ENCODE data around the gene PAX5. TPM values are rescaled to one million over a fixed set of nuclear protein-coding genes. Genes with fewer than 3 reads are reported as not detected.

PAX5 gene
- total RNA-seq, 1 experiment from 2014 or later: 0.39 TPM

DNA sequence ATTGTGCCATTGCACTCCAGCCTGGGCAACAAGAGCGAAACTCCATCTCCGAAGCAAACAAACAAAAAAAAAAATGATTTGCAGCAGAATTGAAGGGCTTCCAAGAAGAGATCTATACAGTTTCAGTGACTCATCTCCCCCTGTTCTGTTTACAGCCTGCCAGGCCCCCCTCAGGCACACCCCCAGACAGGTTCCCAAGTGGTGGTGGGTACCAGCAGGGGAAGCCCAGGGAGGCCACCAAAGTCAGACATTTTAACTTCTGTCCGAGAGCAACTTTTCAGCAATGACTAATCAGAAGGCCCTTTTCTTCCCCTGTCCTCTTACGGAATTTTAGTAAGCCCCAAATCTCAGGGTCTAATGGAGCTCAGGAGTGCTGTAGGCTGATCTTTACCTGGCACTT lies 98.7 kb downstream of the PAX5 start:
- H3K9me3 Mint-ChIP-seq: peaks cover 3 to 8% of the 10 kb centered on the region in 2 experiments; a peak in 2 of 5 replicates
- Histone ChIP-seq H2BK20ac (ENCODE audit: low read depth, low read length, poor library complexity, severe bottlenecking) (no peak overlapping the region), H3K56ac (ENCODE audit: insufficient read length, low read depth, low read length) (no peak overlapping the region), H3K27ac (ENCODE audit: insufficient read length, low read depth, low read length) (no peak overlapping the region), H4K5ac (ENCODE audit: insufficient read length, low read depth, low read length) (no peak overlapping the region), H3K4me1 (ENCODE audit: insufficient read depth, low read length) (peaks cover 3% of the 10 kb centered on the region; the same call in 1 of the 2 replicates), H2BK15ac (ENCODE audit: low read depth, low read length) (no peak overlapping the region), H3K23ac (ENCODE audit: insufficient read length, low read depth, low read length) (no peak overlapping the region), H4K8ac (replicated peaks; ENCODE audit: insufficient read length, low read depth, low read length) (no peak overlapping the region), H3T11ph (ENCODE audit: low read length) (no peak overlapping the region), H3K23me2 (ENCODE audit: insufficient read length, low read depth, low read length, poor library complexity, severe bottlenecking) (no peaks in the 10 kb centered on the region), H2AK5ac (ENCODE audit: insufficient read length, low read length) (no peak overlapping the region), H2AFZ (ENCODE audit: low read length) (no peak overlapping the region), H3K4me2 (ENCODE audit: insufficient read depth, insufficient read length, low read length) (no peak overlapping the region), H3K14ac (ENCODE audit: insufficient read depth, low read length) (no peak overlapping the region), H3K79me2 (ENCODE audit: insufficient read depth, low read length) (no peaks in the 10 kb centered on the region), H4K91ac (ENCODE audit: insufficient read length, low read depth, low read length) (no peak overlapping the region), H3K79me1 (ENCODE audit: insufficient read depth, low read depth, low read length, poor library complexity, severe bottlenecking) (no peaks in the 10 kb centered on the region), H3K27me3 (ENCODE audit: insufficient read depth, low read length) (no peaks in the 10 kb centered on the region), H2BK12ac (ENCODE audit: insufficient read length, low read depth, low read length) (no peak overlapping the region), H4K20me1 (ENCODE audit: control insufficient read depth, insufficient read depth, insufficient read length) (no peaks in the 10 kb centered on the region), H2BK120ac (ENCODE audit: low read depth, low read length, poor library complexity, severe bottlenecking) (no peak overlapping the region), H3K9me3 (ENCODE audit: control insufficient read depth, low read depth, low read length) (no peaks in the 10 kb centered on the region), H3K18ac (ENCODE audit: insufficient read length, low read depth, low read length) (no peak overlapping the region), H3K9ac (ENCODE audit: extremely low read depth, insufficient read length, low read length) (no peak overlapping the region), H3K4ac (ENCODE audit: low read depth, low read length) (no peak overlapping the region), H2BK5ac (ENCODE audit: insufficient read length, low read length) (no peak overlapping the region)
- DNase-seq: no peak
- peaks cover 20 to 33% of the 10 kb centered on the region in 2 experiments for H3K4me1 Mint-ChIP-seq
- no peak overlapping the region; a peak in 1 of 7 replicates for H3K27ac Mint-ChIP-seq
- peaks cover 9% of the 10 kb centered on the region for H3K27me3 Mint-ChIP-seq (ENCODE audit: low read depth)
- no CpG with 5 or more reads among the region's 4 CpGs for WGBS (ENCODE audit: extremely low coverage, insufficient read length, low lambda C conversion rate)
- peaks cover 0 to 3% (median 0%) of the 10 kb centered on the region in 3 experiments; a peak in 1 of 7 replicates for H3K36me3 Mint-ChIP-seq (ENCODE audit: insufficient read depth in 1 of 3, low read depth in 3 of 3)
- H3K4me3 Mint-ChIP-seq: no peak overlapping the region
- TF ChIP-seq, protein P1, sequence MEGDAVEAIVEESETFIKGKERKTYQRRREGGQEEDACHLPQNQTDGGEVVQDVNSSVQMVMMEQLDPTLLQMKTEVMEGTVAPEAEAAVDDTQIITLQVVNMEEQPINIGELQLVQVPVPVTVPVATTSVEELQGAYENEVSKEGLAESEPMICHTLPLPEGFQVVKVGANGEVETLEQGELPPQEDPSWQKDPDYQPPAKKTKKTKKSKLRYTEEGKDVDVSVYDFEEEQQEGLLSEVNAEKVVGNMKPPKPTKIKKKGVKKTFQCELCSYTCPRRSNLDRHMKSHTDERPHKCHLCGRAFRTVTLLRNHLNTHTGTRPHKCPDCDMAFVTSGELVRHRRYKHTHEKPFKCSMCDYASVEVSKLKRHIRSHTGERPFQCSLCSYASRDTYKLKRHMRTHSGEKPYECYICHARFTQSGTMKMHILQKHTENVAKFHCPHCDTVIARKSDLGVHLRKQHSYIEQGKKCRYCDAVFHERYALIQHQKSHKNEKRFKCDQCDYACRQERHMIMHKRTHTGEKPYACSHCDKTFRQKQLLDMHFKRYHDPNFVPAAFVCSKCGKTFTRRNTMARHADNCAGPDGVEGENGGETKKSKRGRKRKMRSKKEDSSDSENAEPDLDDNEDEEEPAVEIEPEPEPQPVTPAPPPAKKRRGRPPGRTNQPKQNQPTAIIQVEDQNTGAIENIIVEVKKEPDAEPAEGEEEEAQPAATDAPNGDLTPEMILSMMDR (conservative IDR thresholded peaks at IDR 0.05): no peak
